Measurements from ENCODE around the gene PLEKHN1.
A peak's percentile ranks its signal among the peaks of the same experiment; 100 is the strongest.

PLEKHN1 gene

DNA sequence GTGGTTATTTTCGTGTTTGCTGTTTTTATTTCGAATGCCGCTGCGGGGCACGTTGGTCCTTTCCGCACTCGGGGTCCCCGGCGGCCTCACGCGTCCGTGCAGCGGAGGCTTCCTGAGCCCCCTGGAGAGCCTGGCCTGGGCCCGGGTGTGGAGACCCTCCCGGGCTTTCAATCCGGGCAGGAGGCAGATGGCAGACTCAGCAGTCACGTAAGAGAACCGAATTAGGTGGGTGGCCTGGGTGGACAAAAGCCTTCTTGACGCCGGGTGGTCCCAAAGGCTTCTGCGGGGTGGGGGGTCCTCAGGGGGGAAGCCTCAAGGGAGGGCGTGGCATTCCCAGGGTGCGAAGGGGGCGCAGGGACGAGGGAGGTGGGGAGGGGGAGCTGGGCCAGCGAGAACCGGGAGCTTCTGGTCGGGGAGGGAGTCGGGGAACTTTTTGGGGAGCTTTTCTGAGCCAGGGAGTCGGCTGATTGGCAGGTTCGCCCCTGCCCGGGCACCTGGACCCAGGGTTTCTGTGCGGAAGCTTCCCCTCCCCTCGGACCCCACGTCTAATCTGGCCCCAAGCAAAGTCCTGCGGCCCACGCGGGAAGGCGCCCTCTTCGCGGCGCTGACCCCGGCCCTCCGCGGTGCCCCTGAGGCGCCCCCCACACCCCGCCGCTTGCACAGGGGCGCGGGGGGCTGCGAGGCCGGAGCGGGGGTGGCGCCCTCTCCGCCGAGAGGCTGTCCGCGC is 34.9 kb downstream of the PLEKHN1 start:
- TF ChIP-seq, protein P1, sequence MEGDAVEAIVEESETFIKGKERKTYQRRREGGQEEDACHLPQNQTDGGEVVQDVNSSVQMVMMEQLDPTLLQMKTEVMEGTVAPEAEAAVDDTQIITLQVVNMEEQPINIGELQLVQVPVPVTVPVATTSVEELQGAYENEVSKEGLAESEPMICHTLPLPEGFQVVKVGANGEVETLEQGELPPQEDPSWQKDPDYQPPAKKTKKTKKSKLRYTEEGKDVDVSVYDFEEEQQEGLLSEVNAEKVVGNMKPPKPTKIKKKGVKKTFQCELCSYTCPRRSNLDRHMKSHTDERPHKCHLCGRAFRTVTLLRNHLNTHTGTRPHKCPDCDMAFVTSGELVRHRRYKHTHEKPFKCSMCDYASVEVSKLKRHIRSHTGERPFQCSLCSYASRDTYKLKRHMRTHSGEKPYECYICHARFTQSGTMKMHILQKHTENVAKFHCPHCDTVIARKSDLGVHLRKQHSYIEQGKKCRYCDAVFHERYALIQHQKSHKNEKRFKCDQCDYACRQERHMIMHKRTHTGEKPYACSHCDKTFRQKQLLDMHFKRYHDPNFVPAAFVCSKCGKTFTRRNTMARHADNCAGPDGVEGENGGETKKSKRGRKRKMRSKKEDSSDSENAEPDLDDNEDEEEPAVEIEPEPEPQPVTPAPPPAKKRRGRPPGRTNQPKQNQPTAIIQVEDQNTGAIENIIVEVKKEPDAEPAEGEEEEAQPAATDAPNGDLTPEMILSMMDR (IDR thresholded peaks at IDR 0.05): no peak

DNA sequence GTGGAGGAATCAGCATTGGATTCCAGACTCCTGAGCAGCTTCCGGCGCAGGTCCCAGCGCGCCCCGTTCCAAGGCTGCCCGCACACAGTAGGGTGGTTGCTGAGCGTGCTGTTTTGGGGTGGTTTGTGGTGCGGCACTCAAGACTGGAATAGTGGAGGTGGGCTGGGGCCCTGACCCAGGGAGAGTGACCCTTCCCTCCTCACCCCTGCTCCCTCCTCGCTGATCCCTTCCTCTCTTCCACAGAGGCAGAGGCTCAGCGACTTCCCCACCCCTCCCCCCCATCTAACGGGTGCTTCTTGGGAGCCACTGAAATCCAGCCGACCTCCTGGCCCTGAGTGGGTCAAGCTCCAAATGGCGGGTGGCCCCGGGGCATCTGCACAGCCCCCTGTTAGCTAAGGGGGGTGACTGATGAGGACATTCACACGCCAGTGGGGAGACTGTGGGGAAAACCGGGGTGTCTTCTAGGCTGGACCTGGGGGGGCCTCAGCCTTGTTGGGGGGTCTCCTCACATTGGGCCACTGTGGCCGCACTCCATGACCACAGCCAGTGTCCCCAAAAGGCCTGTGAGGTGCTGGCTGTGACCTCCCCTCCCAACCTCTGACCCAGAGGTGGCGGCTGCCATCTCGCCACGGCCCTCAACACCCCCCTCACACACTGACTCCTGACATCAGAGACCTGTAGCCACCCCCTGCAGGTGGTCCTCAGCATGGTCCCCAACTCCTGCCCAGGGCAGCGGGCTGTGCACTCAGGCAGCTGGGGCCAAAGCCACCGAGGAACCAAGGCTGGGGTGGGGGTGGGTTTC is 37.5 kb downstream of the PLEKHN1 start:
- Mint-ChIP-seq H3K4me1 (peaks cover 40% of the 10 kb centered on the region), H3K27me3 (ENCODE audit: low read depth, poor library complexity) (peaks cover 10% of the 10 kb centered on the region), H3K36me3 (ENCODE audit: low read depth) (peaks cover 7% of the 10 kb centered on the region), H3K4me3 (no peak overlapping the region), H3K27ac (no peak overlapping the region), H3K9me3 (peaks cover 6% of the 10 kb centered on the region)
- TF ChIP-seq, protein P1 (IDR thresholded peaks at IDR 0.05): no peak
- peak; percentile 10 for DNase-seq

More for the DNA sequence above, 34.9 kb downstream of the PLEKHN1 start:
- DNase-seq: no peak
- Mint-ChIP-seq H3K9me3 (no peaks in the 10 kb centered on the region), H3K27me3 (ENCODE audit: low read depth, poor library complexity) (peaks cover 24% of the 10 kb centered on the region), H3K4me1 (peaks cover 34% of the 10 kb centered on the region), H3K36me3 (ENCODE audit: low read depth) (no peaks in the 10 kb centered on the region), H3K4me3 (peak overlapping the region; percentile 84), H3K27ac (peak overlapping the region; percentile 95)

DNA sequence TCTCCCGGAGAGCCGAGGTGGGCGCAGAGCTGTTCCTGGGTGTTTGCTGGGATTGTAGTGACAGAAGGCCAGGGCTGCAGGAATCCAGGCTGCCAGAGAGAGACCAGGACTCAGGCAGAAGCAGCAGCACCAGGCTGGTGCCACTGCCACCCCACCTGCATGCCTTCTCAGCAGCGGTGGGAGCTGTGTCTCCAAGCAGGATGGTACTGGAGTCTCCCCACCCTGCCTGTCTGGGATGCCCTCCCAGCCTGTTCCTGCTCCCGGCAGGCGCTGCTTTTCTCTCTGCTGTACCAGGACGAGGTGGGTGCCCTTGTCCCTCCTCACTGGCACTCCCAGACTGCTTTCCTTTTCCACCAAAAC is 38.1 kb downstream of the PLEKHN1 start:
- Mint-ChIP-seq H3K27me3 (ENCODE audit: low read depth, poor library complexity) (peaks cover 9% of the 10 kb centered on the region), H3K4me3 (peak overlapping the region; percentile 68), H3K4me1 (peaks cover 40% of the 10 kb centered on the region), H3K27ac (peak overlapping the region; percentile 69), H3K9me3 (peaks cover 9% of the 10 kb centered on the region), H3K36me3 (ENCODE audit: low read depth) (peaks cover 12% of the 10 kb centered on the region)
- TF ChIP-seq, protein P1 (IDR thresholded peaks at IDR 0.05): no peak
- no peak for DNase-seq

DNA sequence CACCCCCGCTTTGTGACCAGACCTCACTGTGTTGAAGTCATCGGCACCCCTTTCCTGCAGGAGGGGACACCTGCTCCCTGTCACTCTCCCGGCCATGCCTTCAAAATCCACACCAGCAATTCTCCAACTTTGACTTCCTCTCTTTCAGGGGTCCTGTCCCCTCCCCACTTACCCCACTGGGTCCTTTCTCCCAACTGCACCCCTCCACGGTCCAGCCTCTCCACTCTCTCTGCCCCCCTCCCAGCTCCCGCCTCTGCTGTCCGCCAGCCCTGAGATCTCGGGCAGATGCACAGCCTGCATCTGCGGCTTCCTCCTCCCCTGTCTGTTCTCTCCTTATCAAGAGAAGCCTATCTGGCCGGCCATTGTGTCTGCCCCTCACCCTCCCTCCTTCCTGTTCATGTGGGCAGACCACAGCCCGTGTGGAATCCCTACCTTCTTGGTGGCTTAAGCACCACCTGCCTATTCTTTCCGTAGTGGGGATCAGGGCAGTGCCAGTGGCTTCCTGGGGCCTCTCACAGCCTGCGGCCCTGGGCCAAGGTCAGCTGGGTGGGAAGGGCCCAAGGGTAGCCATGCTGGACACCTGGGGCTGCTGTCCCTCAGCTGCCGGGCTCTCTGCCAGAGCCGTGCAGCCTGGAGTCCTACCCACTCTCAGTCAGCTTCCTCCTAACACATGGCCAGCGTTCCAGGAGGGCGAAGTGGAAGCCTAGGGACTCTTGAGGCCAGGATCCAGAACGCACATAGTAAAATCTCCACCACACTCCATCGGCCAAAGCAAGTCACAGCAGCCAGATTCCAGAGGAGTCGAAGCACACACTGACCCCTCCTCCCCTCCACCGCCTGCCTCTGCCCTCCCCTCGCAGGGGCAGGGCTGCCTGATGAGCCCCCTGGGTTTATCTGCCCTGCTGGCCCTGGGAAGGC is 38.8 kb downstream of the PLEKHN1 start:
- Mint-ChIP-seq H3K9me3 (peaks cover 9% of the 10 kb centered on the region), H3K4me1 (peaks cover 40% of the 10 kb centered on the region), H3K4me3 (peak overlapping the region; percentile 68), H3K27me3 (ENCODE audit: low read depth, poor library complexity) (peaks cover 9% of the 10 kb centered on the region), H3K36me3 (ENCODE audit: low read depth) (peaks cover 12% of the 10 kb centered on the region), H3K27ac (peak overlapping the region; percentile 69)
- TF ChIP-seq, protein P1 (IDR thresholded peaks at IDR 0.05): no peak
- peak; percentile 60 for DNase-seq

DNA sequence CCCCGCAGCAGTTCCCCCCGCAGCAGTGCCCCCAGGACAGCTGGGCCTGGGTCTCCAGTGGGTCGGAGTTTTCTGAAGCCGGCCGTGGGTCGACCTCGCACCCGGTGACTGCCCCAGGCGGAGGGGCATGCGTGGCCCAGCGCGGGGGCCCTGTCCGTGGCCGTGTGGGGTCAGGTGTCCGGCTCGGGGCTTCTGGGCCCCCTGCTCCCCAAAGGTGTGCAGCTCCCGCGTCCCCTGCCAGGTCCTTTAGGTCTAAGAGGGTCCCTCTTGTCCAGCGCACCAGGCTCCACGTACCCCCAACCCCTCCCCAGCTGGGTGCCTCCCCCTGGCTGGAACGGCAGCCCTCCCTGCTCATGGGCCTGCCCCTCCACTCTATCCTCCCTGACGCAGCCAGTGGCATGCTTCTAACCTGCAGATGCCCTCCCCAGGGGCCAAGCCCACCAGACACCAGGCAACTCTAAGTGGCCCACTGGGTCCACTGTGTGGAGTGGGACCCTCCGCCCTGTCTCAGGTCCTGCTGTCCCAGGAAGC is 39.6 kb downstream of the PLEKHN1 start:
- H3K27ac Mint-ChIP-seq: no peak overlapping the region
- TF ChIP-seq, protein P1 (IDR thresholded peaks at IDR 0.05): no peak
- peak overlapping the region; percentile 45 for H3K4me3 Mint-ChIP-seq
- DNase-seq: no peak
- peaks cover 9% of the 10 kb centered on the region for H3K9me3 Mint-ChIP-seq
- H3K4me1 Mint-ChIP-seq: peaks cover 40% of the 10 kb centered on the region
- peaks cover 7% of the 10 kb centered on the region for H3K27me3 Mint-ChIP-seq (ENCODE audit: low read depth, poor library complexity)
- peaks cover 12% of the 10 kb centered on the region for H3K36me3 Mint-ChIP-seq (ENCODE audit: low read depth)

Measured in nephron progenitor cell (in vitro differentiated cells).